Fibroblast of mammary gland (primary cell): ENCODE results near the gene EYA4.

Experiments used
- DNase-seq: peaks from one replicate; pipeline ENCODE4 v3.0.0-alpha.2; 2010; ENCODE audit warnings: low read depth
- H3K4me3 ChIP-seq: 2 replicates; pipeline ENCODE4 v1.5.1; 2011; ENCODE audit warnings: low read depth, mild to moderate bottlenecking, low read length, moderate library complexity; ENCODE audit not compliant: control insufficient read depth
- CTCF ChIP-seq: conservative IDR thresholded peaks from 2 replicates; pipeline ENCODE4 v1.5.1; 2011; ENCODE audit warnings: low read depth, low read length, inconsistent platforms; ENCODE audit not compliant: control insufficient read depth, insufficient read depth

Gene EYA4

GRCh38 chr6:133430530-133430929, 189.4 kb downstream of the EYA4 start:
- no peak for TF ChIP-seq CTCF
- no peak overlapping the region for H3K4me3 ChIP-seq
- DNase-seq = no peak

GRCh38 chr6:133431031-133431430, 189.9 kb downstream of the EYA4 start:
- H3K4me3 ChIP-seq = no peak overlapping the region
- DNase-seq = no peak
- no peak for TF ChIP-seq CTCF

- no peak for TF ChIP-seq CTCF
- no peak overlapping the region for H3K4me3 ChIP-seq
- peak; percentile 12 for DNase-seq
Observed at GRCh38 chr6:133432021-133432989, 191.1 kb downstream of the EYA4 start.

- no peak for TF ChIP-seq CTCF
- no peak for DNase-seq
- no peak overlapping the region for H3K4me3 ChIP-seq
Observed at GRCh38 chr6:133435065-133435728, 194.0 kb downstream of the EYA4 start.

GRCh38 chr6:133436652-133437051, 195.5 kb downstream of the EYA4 start:
- no peak overlapping the region for H3K4me3 ChIP-seq
- no peak for DNase-seq
- TF ChIP-seq CTCF = no peak

GRCh38 chr6:133441491-133441890, 200.3 kb downstream of the EYA4 start:
- no peak for DNase-seq
- TF ChIP-seq CTCF = no peak
- no peak overlapping the region for H3K4me3 ChIP-seq
